HG02623 (cell line): ENCODE measurements around the gene DRC1.
"Not testable (repeated sequence)": the region's sequence is repeated elsewhere in the genome, so short reads cannot be mapped to it uniquely, and the experiment has no call there.

Experiments
- ATAC-seq: cut with Tn5 transposase; IDR thresholded peaks from one replicate; pipeline ENCODE4 v1.9.1; 2021; ENCODE audit warnings: moderate library complexity; ENCODE audit not compliant: unreplicated experiment

The DRC1 gene

DNA sequence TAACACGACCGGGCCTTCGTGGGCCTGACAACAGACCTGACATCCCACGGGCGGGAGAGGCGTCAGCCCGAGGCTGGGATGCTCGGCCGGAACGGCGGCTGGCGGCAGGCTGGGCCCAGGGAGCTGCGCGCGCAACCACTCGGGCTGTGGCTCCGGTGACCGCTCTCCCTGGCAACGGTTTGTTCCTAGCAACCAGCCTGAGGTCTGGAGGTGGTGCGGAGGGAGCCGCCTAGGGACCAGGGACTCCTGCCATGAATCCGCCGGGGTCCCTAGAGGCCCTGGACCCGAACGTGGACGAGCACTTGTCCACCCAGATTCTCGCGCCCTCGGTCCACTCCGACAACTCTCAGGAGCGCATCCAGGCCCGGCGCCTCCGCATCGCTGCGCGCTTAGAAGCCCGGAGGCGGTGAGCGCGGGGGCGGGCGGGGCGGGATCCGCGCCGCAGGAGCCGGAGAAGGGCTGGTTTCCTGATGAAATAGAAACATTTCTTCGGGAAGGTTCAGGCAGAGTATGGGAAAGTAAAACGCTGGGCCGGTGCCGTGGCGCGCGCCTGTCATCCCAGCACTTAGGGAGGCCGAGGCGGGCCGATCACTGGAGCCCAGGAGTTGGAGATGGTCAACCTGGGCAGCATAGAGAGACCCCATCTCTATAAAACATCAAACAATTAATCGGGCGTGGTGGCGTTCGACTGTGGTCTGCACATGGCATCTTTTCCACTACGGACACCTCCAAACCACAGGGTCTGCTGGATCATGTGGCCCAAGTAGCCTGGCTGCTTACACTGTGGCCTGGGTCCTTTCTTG, at the start of gene DRC1:
Gene DRC1, plus strand, starts transcription at position 182 of the 803 bp plus-strand sequence. Its CDS starts 70 bp downstream, at position 252.
- ATAC-seq: no peak

GRCh38 chr2:26352892-26353291, 48.8 kb upstream of the DRC1 start:
- no peak for ATAC-seq

DNA sequence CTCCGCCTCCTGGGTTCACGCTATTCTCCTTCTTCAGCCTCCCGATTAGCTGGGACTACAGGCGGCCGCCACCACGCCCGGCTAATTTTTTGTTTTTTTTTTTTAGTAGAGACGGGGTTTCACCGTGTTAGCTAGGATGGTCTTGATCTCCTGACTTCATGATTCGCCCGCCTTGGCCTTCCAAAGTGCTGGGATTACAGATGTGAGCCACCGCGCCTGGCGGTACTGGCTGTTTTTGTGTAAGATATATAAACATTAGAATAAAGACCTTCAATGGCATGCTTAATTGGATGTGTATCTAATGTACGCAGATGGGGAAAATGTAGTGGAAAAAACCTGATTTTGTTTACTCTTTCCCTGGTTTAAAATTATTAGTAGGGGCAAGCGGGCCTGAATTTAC, 47.3 kb upstream of the DRC1 start:
- not testable (repeated sequence) for ATAC-seq

GRCh38 chr2:26355038-26355995, 46.4 kb upstream of the DRC1 start:
- ATAC-seq: no peak

GRCh38 chr2:26356111-26356510, 45.6 kb upstream of the DRC1 start:
- ATAC-seq: no peak

DNA sequence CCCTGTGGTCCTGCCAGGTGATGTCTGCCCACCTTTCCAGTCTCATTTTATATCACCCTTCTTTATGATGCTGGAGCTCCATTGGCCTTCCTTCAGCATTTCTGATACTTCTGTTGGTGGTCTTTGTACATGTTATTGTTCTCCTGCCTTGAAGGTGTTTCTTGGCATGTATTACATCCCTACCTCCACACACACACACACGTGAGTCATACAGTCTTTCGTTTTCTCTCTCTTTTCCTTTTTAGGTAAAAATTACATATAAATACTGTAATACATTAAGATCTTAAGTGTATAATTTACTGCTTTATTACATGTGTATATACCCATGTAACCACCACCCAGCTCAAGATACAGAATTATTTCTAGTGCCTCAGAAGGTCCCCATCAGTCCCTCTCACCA, 44.9 kb upstream of the DRC1 start:
- ATAC-seq: no peak

DNA sequence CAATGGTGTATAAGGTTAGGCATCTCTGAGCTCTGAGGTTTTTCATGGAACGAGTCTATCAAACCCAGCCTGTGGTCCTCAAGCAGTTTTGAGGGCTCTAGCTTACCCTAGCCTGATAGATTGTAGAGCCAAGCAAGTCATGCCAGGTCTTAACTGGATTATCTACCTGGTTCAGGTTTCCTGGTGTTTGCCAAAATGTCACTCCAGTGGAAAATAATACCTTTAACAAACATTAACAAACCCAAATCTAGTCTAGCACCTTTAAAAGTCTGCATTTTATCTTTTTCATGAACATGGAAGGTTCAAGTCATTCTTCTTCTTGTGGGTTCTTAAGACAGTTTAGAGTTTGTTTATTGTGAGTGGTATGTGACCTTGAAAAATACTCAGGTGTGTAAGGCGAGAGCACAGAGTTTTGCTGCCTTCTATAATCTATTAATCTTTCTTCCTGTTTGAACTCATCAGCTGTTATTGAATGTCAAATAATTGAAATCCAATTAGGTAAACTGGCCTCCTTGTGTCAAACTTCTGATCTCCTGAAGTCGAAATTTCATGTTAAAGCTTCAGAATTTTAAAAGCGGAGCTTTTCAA, 41.7 kb upstream of the DRC1 start:
- no peak for ATAC-seq

DNA sequence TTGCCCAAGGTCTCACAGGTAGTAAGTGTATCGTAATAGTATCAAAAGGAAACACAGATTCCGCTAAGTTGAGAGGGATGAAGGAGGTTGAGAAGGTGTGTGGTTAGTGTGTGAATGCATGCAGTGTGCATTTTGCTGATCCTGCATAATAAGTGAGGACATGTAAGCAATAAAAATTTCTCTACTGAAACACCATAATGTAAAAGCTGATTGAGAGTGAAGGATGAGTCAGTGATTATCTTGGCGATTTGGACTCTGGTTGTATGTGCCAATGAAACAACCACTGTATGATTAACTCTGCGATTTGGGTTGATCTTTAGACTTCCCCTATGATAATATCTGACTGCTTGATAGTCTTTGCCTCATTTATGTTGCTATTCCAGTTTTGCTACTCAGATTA, 38.4 kb upstream of the DRC1 start:
- no peak for ATAC-seq

GRCh38 chr2:26363958-26364357, 37.8 kb upstream of the DRC1 start:
- ATAC-seq: no peak

GRCh38 chr2:26364669-26365068, 37.1 kb upstream of the DRC1 start:
- ATAC-seq: no peak

DNA sequence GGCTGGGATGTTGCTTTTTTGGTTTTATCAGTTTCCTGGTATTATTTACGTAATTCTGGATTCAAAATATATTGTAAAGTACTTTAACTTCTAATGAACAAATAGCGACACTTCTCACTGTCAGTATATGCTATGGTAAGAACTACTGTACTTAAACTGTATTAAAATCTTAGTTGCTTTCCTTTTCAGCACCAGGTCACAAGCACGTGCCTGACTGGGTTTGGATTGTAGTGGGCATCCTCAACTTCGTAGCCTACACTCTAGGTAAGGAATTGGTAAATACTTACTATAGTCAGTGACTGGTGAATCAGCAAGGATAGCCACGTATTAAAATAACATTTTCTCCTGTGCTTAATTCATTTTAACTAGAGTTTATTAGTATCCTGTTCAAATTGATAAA, 34.8 kb upstream of the DRC1 start:
- no peak for ATAC-seq

DNA sequence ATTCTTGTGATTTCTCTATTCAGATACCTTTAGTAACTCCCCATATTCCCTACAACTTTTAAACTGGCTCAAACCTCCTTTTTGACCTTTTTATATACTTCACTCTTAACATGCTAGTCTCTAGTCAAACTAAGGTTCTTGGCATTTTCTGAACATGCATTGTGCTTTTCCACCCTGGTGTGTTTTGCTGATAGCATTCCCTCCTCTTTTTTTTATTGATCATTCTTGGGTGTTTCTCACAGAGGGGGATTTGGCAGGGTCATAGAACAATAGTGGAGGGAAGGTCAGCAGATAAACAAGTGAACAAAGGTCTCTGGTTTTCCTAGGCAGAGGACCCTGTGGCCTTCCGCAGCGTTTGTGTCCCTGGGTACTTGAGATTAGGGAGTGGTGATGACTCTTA, 32.1 kb upstream of the DRC1 start:
- not testable (repeated sequence) for ATAC-seq

- ATAC-seq: not testable (repeated sequence)
Observed at GRCh38 chr2:26370909-26371308, 30.8 kb upstream of the DRC1 start.

DNA sequence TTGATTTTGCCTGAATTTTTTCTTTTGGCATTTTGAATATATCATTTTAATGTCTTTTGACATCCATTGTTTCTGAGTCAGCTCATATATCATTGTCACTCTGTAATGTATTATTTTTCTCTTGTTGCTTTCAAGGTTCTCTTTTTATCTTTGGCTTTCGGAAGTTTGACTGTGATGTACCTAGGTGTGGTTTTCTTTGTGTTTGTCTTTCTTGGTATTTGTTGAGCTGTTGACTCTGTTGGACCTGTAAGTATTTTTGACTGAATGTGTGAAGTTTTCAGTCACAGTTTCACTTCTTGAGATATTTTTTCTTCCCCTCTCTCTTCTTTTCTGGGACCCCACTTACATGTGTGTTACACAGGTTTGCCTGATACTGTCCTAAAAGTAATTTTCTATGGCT, 24.9 kb upstream of the DRC1 start:
- ATAC-seq: no peak

GRCh38 chr2:26380281-26380680, 21.4 kb upstream of the DRC1 start:
- ATAC-seq: no peak

- ATAC-seq: no peak
Observed at GRCh38 chr2:26382564-26382963, 19.2 kb upstream of the DRC1 start.

DNA sequence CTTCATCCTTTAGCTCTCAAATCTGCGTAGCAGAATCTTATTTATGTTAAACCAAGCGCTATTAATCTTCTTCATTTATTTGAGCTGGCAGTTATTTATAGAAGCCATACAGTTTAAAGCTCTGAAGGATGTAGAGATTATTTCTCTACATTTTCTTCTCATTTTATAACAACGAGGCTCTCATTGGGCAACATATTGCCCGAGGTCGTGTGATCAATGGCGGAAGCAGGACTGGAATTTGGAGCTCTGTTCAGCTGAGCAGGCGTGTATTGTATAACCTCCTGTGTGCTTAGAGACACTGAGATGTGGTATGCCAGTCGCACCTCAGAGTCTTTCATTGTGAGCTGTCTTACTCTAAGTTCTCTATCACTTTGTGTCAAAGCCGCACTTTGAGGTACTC, 17.5 kb upstream of the DRC1 start:
- no peak for ATAC-seq

DNA sequence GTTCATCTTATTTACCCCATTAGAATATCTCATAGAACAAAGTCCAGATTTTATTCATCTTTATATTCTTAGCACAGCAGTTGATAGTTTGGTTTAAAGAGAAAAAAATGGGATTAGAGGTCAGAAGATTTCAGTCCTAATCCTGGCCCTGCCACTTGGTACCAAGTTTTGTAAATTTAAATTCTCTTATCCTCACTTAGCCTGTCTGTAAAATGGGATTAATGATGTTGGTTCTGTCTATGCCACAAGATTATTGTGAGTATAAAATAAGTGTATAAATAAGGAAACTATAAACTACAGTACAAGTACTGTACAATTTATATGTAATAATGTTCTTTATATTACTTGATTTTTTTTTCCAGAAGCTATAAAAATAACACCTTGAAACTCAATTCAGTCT, 17.1 kb upstream of the DRC1 start:
- no peak for ATAC-seq

GRCh38 chr2:26387189-26387588, 14.5 kb upstream of the DRC1 start:
- ATAC-seq: no peak

- no peak for ATAC-seq
Observed at GRCh38 chr2:26394694-26395093, 7.0 kb upstream of the DRC1 start.

DNA sequence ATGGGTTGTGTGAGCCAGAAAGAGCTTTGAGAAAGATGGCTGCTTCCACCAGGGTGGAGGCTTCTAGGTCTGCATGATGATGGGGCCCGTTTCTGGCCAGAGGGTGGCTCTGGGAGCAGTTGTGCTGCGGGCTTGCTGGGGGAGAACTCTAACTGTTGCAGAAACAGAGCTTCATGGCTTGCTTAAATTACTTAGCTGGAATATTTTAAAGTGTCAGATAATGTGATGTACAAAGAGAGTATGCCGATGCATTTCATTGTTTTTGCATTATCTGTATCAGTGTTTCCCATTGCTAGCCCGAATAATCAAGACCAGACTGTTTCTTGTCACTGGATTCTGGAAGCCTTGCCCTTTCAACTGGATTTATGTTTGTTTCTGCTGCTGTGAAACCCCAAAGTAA, 6.3 kb upstream of the DRC1 start:
- no peak for ATAC-seq
